Right renal cortex interstitium (tissue), 3 donors: Measurements from ENCODE around the gene GRIP1. TPM values are rescaled to one million over a fixed set of nuclear protein-coding genes. Genes with fewer than 3 reads are reported as not detected.

Experiments
- DNase-seq, 3 donors: peaks; one replicate each; pipeline ENCODE4 v3.0.0-alpha.2; 2013; ENCODE audit warnings: low read depth in 3 of 3, low spot score in 2 of 3
- polyA plus RNA-seq, 3 donors: library from polyadenylated mRNA; unstranded; fragments of 120-200 nt; gene quantifications; one replicate each; pipeline ENCODE4 v1.2.1, GENCODE V29; 2013; ENCODE audit not compliant: insufficient read length in 3 of 3

The GRIP1 gene
- polyA plus RNA-seq, 3 donors = 22.2 to 24.5 (median 23.4) TPM

GRCh38 chr12:66648033-66648735 is 30.7 kb downstream of the GRIP1 start:
- DNase-seq = no peak

- no peak for DNase-seq
Measured at GRCh38 chr12:66647034-66647691, 31.7 kb downstream of the GRIP1 start.

- no peak for DNase-seq
Measured at GRCh38 chr12:66644151-66644550, 34.7 kb downstream of the GRIP1 start.

GRCh38 chr12:66640691-66641460 is 38.0 kb downstream of the GRIP1 start:
- no peak for DNase-seq

GRCh38 chr12:66638666-66639065 is 40.2 kb downstream of the GRIP1 start:
- no peak for DNase-seq

- DNase-seq = no peak
Measured at GRCh38 chr12:66637699-66638301, 41.1 kb downstream of the GRIP1 start.

GRCh38 chr12:66636771-66637170 is 42.1 kb downstream of the GRIP1 start:
- DNase-seq = no peak

GRCh38 chr12:66633676-66634075 is 45.2 kb downstream of the GRIP1 start:
- DNase-seq = no peak

- no peak for DNase-seq
Measured at GRCh38 chr12:66629138-66629870, 49.6 kb downstream of the GRIP1 start.

GRCh38 chr12:66627988-66628317 is 50.9 kb downstream of the GRIP1 start:
- no peak for DNase-seq

- no peak for DNase-seq
Measured at GRCh38 chr12:66627270-66627987, 51.4 kb downstream of the GRIP1 start.

- DNase-seq = no peak
Measured at GRCh38 chr12:66624806-66625205, 54.1 kb downstream of the GRIP1 start.

- DNase-seq = no peak
Measured at GRCh38 chr12:66623455-66623854, 55.4 kb downstream of the GRIP1 start.

- DNase-seq = no peak
Measured at GRCh38 chr12:66620688-66621087, 58.2 kb downstream of the GRIP1 start.

GRCh38 chr12:66620026-66620425 is 58.9 kb downstream of the GRIP1 start:
- DNase-seq = no peak

- no peak for DNase-seq
Measured at GRCh38 chr12:66617991-66618390, 60.9 kb downstream of the GRIP1 start.

GRCh38 chr12:66612090-66612775 is 66.6 kb downstream of the GRIP1 start:
- DNase-seq = no peak

GRCh38 chr12:66607147-66607546 is 71.7 kb downstream of the GRIP1 start:
- no peak for DNase-seq

GRCh38 chr12:66605293-66605692 is 73.6 kb downstream of the GRIP1 start:
- DNase-seq = no peak
